ENCODE results near the gene PLEKHG7.

PLEKHG7 gene

DNA sequence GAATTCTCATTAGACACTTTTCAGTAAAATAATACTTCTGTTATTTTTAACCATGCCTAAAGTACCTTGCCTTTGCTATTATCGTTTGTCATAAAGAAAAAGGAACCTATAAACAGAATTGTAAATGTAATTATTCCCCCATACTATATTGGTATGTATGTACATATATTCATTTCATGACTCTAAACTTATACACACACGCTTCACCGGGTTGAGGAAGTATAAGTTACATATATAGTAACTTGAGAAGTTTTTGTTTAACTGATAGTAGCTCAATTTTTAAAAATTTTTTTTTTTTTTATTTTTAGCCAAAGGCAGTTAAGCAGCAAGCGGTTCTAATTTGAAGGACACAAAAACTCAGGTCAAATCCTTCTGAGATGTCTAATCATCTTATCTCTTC lies 107.6 kb downstream of the PLEKHG7 start:
- DNase-seq (ENCODE audit: low spot score) = no peak

DNA sequence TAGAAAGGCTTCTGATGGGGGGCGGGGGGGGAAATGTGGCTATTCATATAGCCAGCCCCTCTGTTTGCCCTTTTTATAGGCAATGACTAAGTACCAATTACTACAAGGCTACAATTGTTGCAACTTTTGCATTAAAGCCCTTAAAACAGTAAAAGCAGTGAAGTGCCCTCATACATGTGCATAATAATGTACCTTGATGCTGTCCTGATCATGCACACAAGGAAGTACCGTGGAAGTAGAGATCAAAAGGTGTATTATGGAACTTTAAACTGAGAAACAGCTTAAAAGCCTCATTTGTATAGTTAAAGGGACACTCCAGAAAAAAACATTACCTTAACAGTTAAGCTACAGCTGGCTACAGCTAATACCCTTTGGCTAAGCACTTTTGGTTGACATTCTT lies 111.8 kb downstream of the PLEKHG7 start:
- DNase-seq (ENCODE audit: low spot score) = no peak

GRCh38 chr12:92821142-92821541 lies 118.4 kb downstream of the PLEKHG7 start:
- no peak for DNase-seq (ENCODE audit: low spot score)
